Measurements from ENCODE around the gene GPC1.

GRCh38 chr2:240506406-240507059, 71.1 kb downstream of the GPC1 start:
- TF ChIP-seq POLR2A (IDR thresholded peaks at IDR 0.05; ENCODE audit: low read depth, low read length) (no peak), TAF1 (IDR thresholded peaks at IDR 0.05; ENCODE audit: borderline replicate concordance, low read depth, low read length) (no peak), POLR2AphosphoS5 (IDR thresholded peaks at IDR 0.05; ENCODE audit: low read depth, low read length) (no peak)
